ENCODE results near the gene POU2F3. TPM values are rescaled to one million over a fixed set of nuclear protein-coding genes. Genes with fewer than 3 reads are reported as not detected.

Gene POU2F3
- 10 to 100 TPM in 1 of 12 donors, 1 to 10 TPM in 3, under 1 TPM in 6, not detected in 2; 0.09 to 38.0 (median 0.40) TPM for polyA plus RNA-seq (ENCODE audit: insufficient read length in 12 of 12)
- long read RNA-seq, donor 1 = 0 reads
- long read RNA-seq, donor 2 = 0 reads
- long read RNA-seq, donor 3 = 0 reads
- long read RNA-seq, donor 4 = 0 reads
- long read RNA-seq, donor 5 = 0 reads
- long read RNA-seq, donor 6 = 0 reads
- long read RNA-seq, donor 7 = 0 reads
- long read RNA-seq, donor 8 = 0 reads
- long read RNA-seq, donor 9, partial matches to known transcripts = 0 of 1 reads
- long read RNA-seq, donor 9, other reads (novel, unspliced or antisense) = 0 of 1 reads
- long read RNA-seq, donor 10 = 0 reads
- long read RNA-seq, donor 11 = 0 reads

- DNase-seq = no peak
Observed at GRCh38 chr11:120239713-120240640, at the start of gene POU2F3. Gene POU2F3, plus strand, starts transcription at chr11:120240140. Its CDS starts 204 bp downstream, at chr11:120240344.

GRCh38 chr11:120191058-120191457, 48.9 kb upstream of the POU2F3 start:
- no peak for DNase-seq

- no peak for DNase-seq
Observed at GRCh38 chr11:120192831-120193625, 46.9 kb upstream of the POU2F3 start.

- DNase-seq = no peak
Observed at GRCh38 chr11:120194166-120194565, 45.8 kb upstream of the POU2F3 start.

- no peak for DNase-seq
Observed at GRCh38 chr11:120195601-120196320, 44.2 kb upstream of the POU2F3 start.

GRCh38 chr11:120196826-120197225, 43.1 kb upstream of the POU2F3 start:
- DNase-seq = no peak

- DNase-seq = peak; percentile 73
Observed at GRCh38 chr11:120197251-120197891, 42.6 kb upstream of the POU2F3 start.

- DNase-seq = no peak
Observed at GRCh38 chr11:120197977-120198376, 42.0 kb upstream of the POU2F3 start.

- no peak for DNase-seq
Observed at GRCh38 chr11:120198403-120198786, 41.5 kb upstream of the POU2F3 start.

- no peak for DNase-seq
Observed at GRCh38 chr11:120198787-120199469, 41.0 kb upstream of the POU2F3 start.

GRCh38 chr11:120199613-120200012, 40.3 kb upstream of the POU2F3 start:
- DNase-seq = no peak

- DNase-seq = no peak
Observed at GRCh38 chr11:120200677-120201076, 39.3 kb upstream of the POU2F3 start.

- no peak for DNase-seq
Observed at GRCh38 chr11:120201653-120202052, 38.3 kb upstream of the POU2F3 start.

GRCh38 chr11:120203626-120204025, 36.3 kb upstream of the POU2F3 start:
- no peak for DNase-seq

- no peak for DNase-seq
Observed at GRCh38 chr11:120205596-120206161, 34.3 kb upstream of the POU2F3 start.

- DNase-seq = no peak
Observed at GRCh38 chr11:120207512-120207911, 32.4 kb upstream of the POU2F3 start.

GRCh38 chr11:120208001-120208441, 31.9 kb upstream of the POU2F3 start:
- DNase-seq = no peak

GRCh38 chr11:120208777-120209176, 31.2 kb upstream of the POU2F3 start:
- no peak for DNase-seq

GRCh38 chr11:120209746-120210625, 30.0 kb upstream of the POU2F3 start:
- no peak for DNase-seq
